Tibial nerve (tissue), 4 donors: ENCODE measurements around the gene CARS2.

Source experiments
- CTCF ChIP-seq, 5 experiments: fragments of 200-600 bp in 3 of 5; fragments of 450-650 bp in 2 of 5; sonication (generic) in 3 of 5; IDR thresholded peaks; one replicate each; pipeline ENCODE4 v1.5.1; 2016 to 2019; ENCODE audit warnings: antibody characterized with exemption in 5 of 5, mild to moderate bottlenecking in 3 of 5, moderate library complexity in 2 of 5
- EP300 ChIP-seq, 2 donors: sonication (generic); formaldehyde crosslinking; IDR thresholded peaks; one replicate each; pipeline ENCODE4 v1.6.1; 2017; ENCODE audit warnings: antibody characterized with exemption in 2 of 2, mild to moderate bottlenecking in 1 of 2

GRCh38 chr13:110647365-110647737 lies 58.6 kb downstream of the CARS2 start:
- TF ChIP-seq CTCF (IDR thresholded peaks at IDR 0.05) = no peak
- no peak for TF ChIP-seq EP300 (IDR thresholded peaks at IDR 0.05)
